Left cardiac atrium (tissue), 4 donors: ENCODE data around the gene EIPR1. TPM values are rescaled to one million over a fixed set of nuclear protein-coding genes. Genes with fewer than 3 reads are reported as not detected.
A peak's percentile ranks its signal among the peaks of the same experiment; 100 is the strongest.

Experiments
- ATAC-seq, 2 donors: fragments of 200-7000 bp; cut with Tn5 transposase; one replicate each; pipeline ENCODE4 v1.9.1; 2020; ENCODE audit warnings: mild to moderate bottlenecking in 2 of 2, moderate library complexity in 2 of 2
- DNase-seq: peaks from one replicate; pipeline ENCODE4 v3.0.0-alpha.2; 2020
- intact Hi-C, 2 donors: fragments of 100-400 bp; cut with DNase I; formaldehyde crosslinking; loops; one replicate each; pipeline versions ENCODE4 v1.14.1 to v1.15.1; 2022 to 2023
- long read RNA-seq: library from polyadenylated mRNA; unstranded; transcript quantifications from one replicate; pipeline ENCODE4 v2.0.0, GENCODE V29; 2021
- total RNA-seq, 2 donors: library from RNA; stranded (reverse); fragmentation: NEBNext Ultra II Directional; extraction: Animal tissue kit (Norgen Biotek cat#: 25700); gene quantifications; one replicate each; pipeline ENCODE4 v1.2.1, GENCODE V29; 2021
- donor health status: DM: no; HTN: yes; CAD: no.
- donor health status: DM: no; HTN: yes; CAD: no; lungs with severe emphysema.
- donor health status: DM: yes; HTN: yes; CAD: no.
- donor health status: Dilated cardiomyopathy.

Gene EIPR1
- total RNA-seq: 10 to 100 TPM; 11.0 to 11.4 TPM
- long read RNA-seq, transcript EIPR1-201 (9 exons, 1,766 nt): major isoform, 16 of 18 reads
- long read RNA-seq, partial matches to known transcripts: 0 of 18 reads
- long read RNA-seq, other reads (novel, unspliced or antisense): 1 of 18 reads

- ATAC-seq (peak; percentile 94 to 96), DNase-seq (peak; percentile 99)
- intact Hi-C loops: no loop called here
Observed at GRCh38 chr2:3377612-3378432, at the start of gene EIPR1. Gene EIPR1, minus strand, starts transcription at chr2:3377818. Its CDS starts 129 bp downstream, at chr2:3377689.

GRCh38 chr2:3427272-3427671 lies 49.7 kb upstream of the EIPR1 start:
- intact Hi-C loops: loop anchor here in 1 of 2 donors (5.0 kb wide), 1 partner anchor 35 kb away; no protein-coding TSS in a partner anchor
- no peak for ATAC-seq

DNA sequence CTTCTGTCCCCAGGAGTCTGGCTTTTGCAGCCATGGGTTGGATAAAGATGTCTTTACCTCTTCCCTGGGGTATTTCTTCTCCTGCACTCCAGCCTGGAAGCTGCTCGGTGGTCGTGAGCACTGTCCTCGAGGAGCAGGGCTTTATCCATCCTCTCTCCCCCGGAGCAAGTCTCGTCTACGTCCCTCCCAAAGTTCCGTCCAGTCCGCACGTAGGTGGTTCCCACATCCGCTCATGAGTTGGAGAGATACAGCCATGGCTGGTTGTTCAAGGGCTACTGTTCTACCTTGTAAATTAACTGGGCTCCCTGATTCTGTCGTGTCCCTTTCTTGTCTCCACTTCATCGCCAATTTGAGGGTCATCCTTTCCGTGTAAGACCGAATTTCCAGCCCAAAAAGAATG lies 49.0 kb upstream of the EIPR1 start:
- intact Hi-C loops: loop anchor here in 1 of 2 donors (5.0 kb wide), 1 partner anchor 36 kb away; no protein-coding TSS in a partner anchor
- ATAC-seq: no peak
- no peak for DNase-seq

More at GRCh38 chr2:3427272-3427671, 49.7 kb upstream of the EIPR1 start:
- DNase-seq: no peak

GRCh38 chr2:3424171-3424795 lies 46.7 kb upstream of the EIPR1 start:
- no peak for ATAC-seq

DNA sequence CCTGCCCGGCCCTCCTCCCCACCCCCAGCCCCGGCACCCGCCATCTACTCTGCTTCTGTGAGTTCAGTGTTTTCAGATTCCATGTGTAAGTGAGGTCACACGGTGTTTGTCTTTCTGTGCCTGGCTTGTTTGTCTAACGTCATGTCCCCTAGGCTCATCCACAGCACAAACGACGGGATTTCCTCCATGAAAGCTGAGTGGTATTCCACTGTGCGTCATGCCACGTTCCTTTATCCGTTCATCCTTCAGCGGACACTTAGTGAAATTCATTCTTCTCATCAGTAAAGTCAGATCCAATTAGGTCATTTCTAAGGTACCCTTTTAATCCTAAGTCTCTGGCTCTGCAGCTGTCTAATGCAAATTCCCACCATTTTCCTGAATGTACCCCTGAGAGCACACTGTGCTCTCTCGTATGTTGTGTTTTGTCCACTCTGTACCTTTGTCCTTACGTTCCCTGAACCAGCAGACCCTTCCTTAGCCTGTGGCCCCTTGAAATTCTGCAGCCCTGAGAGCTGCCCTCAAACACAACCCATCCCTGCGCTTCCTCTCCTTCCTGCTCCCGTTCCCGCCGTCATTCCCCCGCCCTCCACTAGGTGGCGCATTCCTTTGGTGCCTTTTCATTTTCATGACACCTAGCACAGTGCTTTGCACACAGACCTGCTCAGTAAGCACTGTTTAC lies 46.0 kb upstream of the EIPR1 start:
- ATAC-seq: peak; percentile 58 to 72
- intact Hi-C loops: loop anchor here in 1 of 2 donors (5.0 kb wide), 1 partner anchor 229 kb away; no protein-coding TSS in a partner anchor
- DNase-seq: peak; percentile 62

More at GRCh38 chr2:3424171-3424795, 46.7 kb upstream of the EIPR1 start:
- intact Hi-C loops: loop anchor here in 1 of 2 donors (5.0 kb wide), 1 partner anchor 228 kb away; no protein-coding TSS in a partner anchor
- no peak for DNase-seq

DNA sequence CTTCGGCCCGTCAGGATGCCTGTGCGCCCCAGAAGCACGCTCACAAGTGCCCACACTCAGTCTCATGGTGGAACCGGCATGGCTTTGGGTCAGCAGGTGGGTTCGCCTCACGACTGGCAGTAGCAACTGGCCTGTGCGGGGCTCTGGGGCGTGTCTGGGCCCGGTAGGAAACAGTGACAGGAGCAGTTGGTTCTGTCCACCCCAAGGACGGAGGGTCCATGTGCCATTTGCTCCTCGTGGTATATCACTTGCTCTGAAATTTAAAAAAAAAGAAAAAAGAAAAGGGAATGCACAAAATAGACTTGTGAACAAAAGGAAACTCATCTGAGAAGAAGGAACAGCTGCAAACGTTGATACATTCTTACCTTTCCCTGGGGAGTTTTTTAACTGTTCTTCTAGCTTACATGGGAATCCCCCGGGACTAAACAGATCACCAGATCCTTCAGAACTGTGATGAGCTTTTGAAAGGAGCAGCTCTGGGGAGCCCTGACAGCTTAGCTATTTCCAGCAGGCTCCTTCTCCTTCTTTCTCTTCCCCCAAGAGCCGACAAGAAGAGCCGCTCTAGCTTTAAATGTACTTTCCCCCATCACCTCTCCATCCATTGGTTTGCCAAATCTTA lies 44.7 kb upstream of the EIPR1 start:
- ATAC-seq (no peak), DNase-seq (no peak)
- intact Hi-C loops: loop anchor here in 1 of 2 donors (5.0 kb wide), 1 partner anchor 230 kb away; no protein-coding TSS in a partner anchor

GRCh38 chr2:3421580-3421979 lies 44.0 kb upstream of the EIPR1 start:
- intact Hi-C loops: loop anchor here in 1 of 2 donors (5.0 kb wide), 1 partner anchor 231 kb away; no protein-coding TSS in a partner anchor
- DNase-seq (no peak), ATAC-seq (no peak)

DNA sequence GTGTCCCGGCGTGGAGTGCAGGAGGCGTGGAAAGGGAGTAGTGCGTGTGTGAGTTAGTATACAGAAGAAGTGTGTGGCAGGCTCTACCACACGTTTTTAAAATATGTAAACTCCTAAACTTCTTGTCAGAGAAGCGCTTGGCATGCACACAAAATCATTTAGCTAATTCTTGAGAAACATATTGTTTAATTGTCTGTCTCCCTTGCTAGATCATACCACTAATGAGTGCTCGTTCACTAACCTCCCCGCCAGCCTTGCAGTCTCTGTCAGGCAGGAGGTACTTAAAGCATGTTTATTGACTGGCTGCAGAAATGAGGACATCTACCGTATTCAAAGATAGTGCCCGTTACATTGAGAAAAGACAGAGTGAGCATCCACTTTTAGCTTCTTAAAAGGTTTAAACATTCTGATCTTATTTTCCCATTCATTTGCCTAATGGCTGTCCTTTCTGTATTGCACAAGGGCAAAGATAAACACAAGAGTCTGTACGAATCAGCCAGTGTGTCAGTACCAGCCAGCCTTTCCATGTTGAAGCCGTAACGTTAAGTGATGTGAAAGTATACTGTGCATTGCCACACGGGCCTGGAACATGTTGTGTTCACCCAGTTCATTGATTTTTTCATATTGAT lies 43.3 kb upstream of the EIPR1 start:
- DNase-seq (no peak), ATAC-seq (no peak)
- intact Hi-C loops: loop anchor here in 1 of 2 donors (5.0 kb wide), 1 partner anchor 231 kb away; no protein-coding TSS in a partner anchor

DNA sequence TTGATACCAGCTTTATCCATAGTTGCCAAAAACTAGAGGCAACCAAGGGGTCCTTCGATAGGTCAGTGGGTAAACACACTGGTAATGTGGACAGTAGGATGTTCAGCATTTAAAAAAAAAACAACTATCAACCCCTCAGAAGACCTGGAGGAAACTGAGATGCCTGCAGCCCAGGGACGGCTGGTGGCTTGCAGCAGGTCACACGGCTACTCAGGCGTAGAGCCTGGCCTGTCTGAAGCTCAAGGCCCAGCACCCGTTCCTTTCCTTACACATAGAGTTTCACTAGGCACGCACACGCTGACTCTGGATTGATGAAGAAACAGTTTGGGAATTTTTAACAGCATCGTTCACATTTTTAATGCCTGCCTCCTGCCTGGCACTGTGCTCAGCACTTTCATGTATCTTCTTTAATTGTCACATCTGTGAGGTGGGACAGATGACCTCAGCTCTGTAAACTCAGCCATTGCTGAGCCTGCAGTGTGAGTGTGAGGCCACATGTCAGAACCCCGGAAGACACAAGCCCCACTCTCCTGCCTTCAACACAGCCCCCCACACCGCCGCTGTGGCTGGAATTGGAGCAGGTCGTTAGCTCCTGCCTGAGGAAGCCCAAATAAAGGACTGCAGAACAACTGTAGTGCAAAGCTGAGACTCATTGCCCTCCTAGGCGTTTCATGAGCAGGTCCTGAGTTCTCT lies 42.6 kb upstream of the EIPR1 start:
- no peak for ATAC-seq

GRCh38 chr2:3418766-3419404 lies 41.3 kb upstream of the EIPR1 start:
- no peak for DNase-seq
- intact Hi-C loops: no loop called here
- no peak for ATAC-seq

More for the DNA sequence above, 42.6 kb upstream of the EIPR1 start:
- no peak for DNase-seq
- intact Hi-C loops: loop anchor here in 1 of 2 donors (5.0 kb wide), 1 partner anchor 232 kb away; no protein-coding TSS in a partner anchor

DNA sequence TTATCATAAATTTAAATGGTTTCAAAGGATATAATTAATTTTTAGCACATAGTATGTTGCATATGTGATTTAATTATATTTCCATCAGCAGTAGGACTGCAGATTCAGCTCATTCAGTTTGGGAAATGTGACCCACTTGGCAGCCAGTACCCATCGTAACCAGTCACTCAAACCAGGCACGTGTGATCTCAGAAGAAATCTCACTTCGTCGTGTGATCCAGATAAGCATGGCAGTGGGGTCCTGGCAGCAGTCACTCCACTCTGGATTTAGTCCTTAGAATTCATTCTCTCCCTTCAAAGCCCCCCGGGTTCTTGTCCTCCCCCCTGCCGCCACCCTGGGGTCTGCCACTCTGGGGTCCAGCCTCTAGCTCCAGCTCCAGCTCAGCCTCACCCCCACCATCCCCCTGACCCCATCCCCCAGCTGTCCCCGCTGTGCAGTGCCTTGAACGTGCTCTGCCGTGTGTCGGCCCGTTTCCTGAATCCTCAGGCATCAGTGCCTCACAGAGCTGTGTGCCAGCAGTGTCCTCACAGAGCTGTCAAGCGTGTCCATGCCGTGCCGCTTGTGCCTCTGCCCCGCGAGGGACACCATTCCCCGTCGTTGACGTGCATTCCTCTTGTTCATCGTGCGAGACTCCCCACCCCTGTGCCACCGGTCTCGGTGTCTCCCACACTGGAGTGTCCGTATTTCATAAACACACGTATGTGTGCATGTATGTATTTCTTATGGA lies 36.7 kb upstream of the EIPR1 start:
- intact Hi-C loops: no loop called here
- peak in 1 of 2 donors; percentile 22 for ATAC-seq
- no peak for DNase-seq

GRCh38 chr2:3413697-3414096 lies 36.1 kb upstream of the EIPR1 start:
- DNase-seq: no peak
- no peak for ATAC-seq
- intact Hi-C loops: no loop called here

GRCh38 chr2:3411103-3411502 lies 33.5 kb upstream of the EIPR1 start:
- intact Hi-C loops: no loop called here
- DNase-seq: no peak
- ATAC-seq: no peak

DNA sequence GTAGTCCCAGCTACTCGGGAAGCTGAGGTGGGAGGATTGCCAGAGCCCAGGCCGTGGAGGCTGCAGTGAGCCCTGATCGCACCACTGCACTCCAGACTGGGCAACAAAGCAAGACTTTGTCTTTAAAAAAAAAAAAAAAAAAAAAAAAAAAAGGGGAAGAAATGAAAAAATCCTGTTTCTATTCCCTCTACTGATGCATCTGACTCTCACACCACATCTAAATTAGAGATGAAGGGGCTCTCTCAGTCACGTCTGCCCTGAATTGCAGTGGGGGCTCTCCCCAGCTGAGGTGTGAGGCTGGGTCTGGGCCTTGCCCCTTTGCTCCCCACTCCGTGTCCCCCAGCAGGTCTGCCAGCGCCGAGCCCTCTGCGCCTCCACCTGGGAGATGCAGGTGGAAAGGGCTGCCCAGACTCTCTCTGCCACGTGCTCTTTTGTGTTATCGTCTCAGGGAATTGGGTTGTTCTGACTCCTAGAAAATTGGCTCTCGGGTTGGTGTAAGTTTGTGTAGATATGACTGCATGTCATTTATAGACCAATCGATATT lies 32.1 kb upstream of the EIPR1 start:
- DNase-seq: no peak
- intact Hi-C loops: no loop called here
- no peak for ATAC-seq

GRCh38 chr2:3408781-3409180 lies 31.2 kb upstream of the EIPR1 start:
- no peak for ATAC-seq
- DNase-seq: no peak
- intact Hi-C loops: no loop called here

- intact Hi-C loops: no loop called here
- ATAC-seq (peak in 1 of 2 donors; percentile 50), DNase-seq (peak; percentile 47)
Observed at GRCh38 chr2:3406501-3406900, 28.9 kb upstream of the EIPR1 start.
